GM21576 (cell line): ENCODE measurements around the gene OXSR1.
"Not testable (repeated sequence)": the region's sequence is repeated elsewhere in the genome, so short reads cannot be mapped to it uniquely, and the experiment has no call there.

ENCODE experiments used
- ATAC-seq: cut with Tn5 transposase; IDR thresholded peaks from one replicate; pipeline ENCODE4 v1.9.1; 2021; ENCODE audit warnings: mild to moderate bottlenecking, moderate library complexity; ENCODE audit not compliant: unreplicated experiment

OXSR1 gene

DNA sequence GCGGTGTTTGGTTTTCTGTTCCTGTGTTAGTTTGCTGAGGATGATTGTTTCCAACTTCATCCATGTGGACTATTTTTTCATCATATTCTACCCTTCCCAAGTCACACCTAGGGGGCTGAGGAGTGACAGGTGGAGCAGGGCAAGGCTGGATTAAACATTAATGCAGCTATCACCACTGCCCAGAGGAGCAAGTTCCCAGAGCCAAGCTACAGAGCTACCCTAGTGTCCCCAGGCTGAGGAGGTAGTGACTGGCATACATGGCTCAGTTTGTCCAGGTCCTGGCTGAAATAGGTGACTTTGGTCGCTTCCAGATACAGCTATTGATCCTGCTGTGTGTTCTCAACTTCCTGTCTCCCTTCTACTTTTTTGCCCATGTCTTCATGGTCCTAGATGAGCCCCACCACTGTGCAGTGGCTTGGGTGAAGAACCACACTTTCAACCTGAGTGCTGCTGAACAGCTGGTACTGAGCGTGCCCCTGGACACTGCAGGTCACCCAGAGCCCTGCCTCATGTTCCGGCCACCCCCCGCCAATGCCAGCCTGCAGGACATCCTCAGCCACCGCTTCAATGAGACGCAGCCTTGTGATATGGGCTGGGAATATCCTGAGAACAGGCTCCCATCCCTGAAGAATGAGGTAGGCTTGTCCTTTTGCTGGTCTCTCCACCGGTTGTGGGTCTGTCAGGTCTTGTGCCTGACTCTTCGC, 100.4 kb downstream of the OXSR1 start, which contains the start of gene SLC22A13:
Gene SLC22A13 (plus strand): TSS at position 209 of the 704 bp plus-strand sequence. CDS start 49 bp downstream, at position 258.
- no peak for ATAC-seq

DNA sequence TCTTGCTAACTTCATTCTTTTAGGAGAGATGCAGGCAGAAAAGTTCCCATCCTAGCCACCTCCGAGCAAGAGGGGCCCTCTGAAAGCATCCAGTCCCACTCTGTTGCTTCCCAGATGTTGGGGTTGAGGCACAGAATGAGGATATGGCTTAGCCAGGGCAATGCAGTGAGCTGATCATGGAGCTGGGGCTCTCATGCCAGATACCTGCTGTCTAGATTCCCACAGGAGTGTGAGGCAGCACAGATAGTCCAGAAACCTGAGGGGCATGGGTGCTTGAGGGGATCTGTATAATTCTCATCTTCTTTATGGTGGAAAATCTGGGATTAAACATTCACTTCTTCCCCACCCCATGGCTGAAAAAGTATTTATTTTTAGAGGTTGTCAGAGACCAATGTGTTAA, 101.5 kb downstream of the OXSR1 start:
- no peak for ATAC-seq

DNA sequence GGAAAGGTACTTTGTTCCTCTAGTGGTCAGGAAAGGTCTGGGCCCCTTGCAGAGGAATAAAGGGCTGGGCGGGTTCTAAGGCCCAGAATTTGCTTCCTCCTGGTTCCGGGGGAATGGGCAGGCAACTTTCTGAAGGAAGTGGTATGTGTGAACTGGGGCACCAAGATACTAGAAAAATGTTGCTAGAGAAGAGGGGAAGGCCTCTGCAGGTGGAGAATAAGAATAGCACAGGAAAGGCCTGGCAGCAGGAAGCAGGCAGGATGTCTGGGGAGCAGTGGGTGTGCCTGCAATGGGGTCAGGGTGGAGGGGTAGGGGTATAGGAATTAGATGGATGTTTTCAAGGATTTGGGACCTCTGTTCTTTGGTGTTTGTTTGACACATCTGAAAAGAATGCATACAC, 102.3 kb downstream of the OXSR1 start:
- ATAC-seq = no peak

DNA sequence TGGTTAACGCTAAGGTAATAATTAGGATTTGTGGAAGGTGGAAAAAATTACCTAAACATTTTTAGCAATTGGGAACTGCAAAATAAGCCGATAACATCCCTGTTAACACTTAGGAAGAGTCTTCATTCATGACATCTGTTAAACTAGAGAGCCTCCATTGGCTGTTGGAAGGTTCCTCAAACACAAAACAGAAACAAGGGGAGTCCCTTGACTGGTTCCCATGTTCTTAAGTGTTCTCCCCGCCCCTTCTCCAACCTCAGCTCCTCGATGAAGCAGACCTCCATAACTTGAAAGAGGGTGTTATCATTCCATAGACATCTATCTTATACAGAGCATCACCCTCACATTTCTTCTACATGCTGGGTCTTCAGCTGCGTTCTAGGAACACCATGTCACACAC, 102.8 kb downstream of the OXSR1 start:
- ATAC-seq = no peak

DNA sequence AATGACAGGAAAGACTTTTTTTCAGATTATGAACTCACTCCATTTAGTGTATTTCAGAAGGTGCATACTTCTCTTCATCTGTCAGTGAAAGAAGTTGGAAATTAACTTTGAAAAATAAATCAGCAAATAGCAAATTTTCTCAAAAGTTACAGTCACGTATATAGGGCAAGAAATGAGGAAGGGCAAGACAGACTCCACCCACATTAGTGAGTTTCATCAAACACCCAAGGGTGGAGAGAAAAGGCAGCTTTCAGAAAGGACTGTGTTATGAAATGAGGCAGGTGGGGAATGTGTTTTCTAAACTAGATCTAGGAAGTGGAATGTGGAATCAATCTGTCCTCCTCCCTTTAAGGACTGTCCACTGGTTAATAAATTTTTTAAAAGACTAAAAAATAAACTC, 103.2 kb downstream of the OXSR1 start:
- no peak for ATAC-seq

DNA sequence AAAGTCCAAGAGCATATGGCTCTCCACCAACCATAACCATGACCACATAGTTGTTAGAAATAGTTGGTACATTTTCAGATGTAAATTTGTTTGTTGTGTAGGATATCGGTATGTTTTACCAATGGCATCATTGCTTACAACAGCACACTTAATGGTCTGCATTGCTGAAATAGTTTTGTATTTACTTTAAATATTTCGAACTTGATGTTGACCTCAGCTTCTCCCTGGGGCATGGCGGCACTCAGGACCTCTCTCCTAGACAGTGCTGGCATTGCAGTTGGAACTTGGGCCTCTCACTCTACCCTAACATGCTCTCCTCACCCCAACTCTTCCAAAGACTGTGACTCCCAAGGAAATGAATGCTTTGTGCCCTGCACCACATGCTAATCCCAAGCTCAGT, 105.3 kb downstream of the OXSR1 start:
- ATAC-seq = no peak

DNA sequence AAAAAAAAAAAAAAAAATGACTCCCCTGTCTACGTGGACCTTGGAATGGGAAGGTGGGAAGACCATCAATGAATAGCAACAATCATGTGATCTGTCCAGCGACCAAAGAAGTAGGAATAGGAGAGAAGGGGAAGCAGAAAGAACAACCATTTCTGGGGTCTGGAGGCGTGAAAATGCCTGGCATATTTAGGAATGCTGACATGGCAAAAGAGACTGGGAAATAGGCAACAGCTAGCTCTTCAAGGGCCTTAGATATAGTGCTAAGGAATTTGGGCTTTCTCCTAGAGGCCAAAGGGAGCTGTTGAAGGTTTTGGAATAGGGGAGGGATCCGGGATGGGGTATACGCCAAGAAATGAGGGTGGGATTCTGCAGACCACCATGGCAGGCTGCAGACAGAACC, 106.2 kb downstream of the OXSR1 start:
- no peak for ATAC-seq

DNA sequence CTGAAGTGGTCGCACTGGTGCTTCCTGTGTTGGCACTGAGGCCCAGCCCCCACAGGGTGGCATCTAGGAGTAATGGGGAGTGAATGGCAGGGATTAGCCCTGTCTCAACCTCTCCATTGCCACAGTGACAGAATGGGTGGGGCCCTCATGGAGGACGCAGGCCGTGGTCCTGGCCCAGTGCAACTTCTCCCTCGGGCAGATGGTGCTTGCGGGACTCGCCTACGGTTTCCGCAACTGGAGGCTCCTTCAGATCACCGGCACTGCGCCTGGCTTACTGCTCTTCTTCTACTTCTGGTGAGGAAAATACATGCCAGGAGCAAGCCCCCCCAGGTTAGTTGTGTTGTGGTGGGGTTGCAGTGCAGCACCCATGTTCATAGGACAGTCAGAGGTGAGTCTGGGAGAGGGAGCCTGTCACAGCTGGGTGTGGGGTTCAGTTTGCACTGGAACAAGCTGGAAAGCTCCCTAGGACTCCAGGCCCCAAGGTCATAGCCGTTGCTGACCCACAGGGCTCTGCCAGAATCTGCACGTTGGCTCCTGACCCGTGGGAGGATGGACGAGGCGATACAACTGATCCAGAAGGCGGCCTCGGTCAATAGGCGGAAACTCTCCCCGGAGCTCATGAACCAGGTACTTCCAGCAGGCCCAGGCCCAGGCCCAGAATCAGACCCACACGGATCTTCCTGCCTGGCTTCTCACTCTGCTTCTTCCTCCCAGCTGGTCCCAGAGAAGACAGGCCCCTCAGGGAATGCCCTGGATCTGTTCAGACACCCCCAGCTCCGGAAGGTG, 109.7 kb downstream of the OXSR1 start:
- no peak for ATAC-seq

DNA sequence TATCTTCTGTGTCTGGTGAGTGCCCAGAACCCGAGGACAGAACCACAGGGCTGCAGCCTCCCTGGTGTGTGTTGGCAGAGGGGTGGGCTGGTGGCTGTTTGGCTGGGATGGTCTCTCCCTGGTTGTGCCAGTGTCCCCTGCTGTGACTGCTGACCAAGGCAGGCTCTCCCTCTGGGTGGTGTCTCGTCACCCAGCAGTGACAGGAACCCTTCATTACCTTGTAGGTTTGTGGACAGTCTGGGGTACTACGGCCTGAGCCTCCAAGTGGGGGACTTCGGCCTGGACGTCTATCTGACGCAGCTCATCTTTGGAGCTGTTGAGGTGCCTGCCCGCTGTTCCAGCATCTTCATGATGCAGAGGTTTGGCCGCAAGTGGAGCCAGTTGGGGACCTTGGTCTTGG, 110.3 kb downstream of the OXSR1 start:
- no peak for ATAC-seq

DNA sequence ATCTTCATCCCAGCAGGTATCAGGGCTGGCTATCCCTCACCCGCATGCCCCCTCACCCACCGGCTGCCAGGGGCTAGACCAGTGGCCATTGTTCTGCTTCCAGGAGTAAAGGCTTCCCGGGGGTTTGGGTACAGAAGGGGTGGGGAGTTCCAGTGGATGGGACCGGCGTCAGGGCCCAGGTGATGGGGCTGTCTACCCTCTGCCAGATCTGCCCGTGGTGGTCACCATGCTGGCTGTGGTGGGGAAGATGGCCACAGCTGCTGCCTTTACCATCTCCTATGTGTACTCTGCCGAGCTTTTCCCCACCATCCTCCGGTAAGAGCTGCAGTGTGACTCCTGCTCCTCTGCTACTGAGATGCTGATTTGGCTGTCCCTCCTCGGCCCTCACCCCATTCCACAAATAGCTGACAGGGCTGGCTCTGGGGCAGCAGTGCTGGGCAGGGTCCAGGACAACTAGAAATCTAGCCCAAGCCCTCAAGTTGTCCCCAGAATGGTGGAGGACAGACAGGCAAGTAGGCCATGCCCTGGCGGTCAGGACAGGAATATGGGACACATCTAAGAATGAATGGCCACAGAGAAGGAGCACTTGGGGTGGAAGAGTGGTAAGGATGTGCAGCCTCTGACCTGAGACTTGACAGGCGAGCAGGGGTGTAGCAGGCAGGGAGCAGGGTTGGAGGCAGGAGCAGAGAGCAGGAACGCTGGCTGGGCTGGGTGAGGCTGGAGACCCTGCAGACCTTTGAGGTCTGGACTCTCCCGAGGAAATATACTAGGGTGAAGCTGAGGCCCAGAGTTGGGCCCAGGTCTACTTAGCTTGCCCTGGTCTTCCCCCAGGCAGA, 111.0 kb downstream of the OXSR1 start:
- ATAC-seq = no peak

DNA sequence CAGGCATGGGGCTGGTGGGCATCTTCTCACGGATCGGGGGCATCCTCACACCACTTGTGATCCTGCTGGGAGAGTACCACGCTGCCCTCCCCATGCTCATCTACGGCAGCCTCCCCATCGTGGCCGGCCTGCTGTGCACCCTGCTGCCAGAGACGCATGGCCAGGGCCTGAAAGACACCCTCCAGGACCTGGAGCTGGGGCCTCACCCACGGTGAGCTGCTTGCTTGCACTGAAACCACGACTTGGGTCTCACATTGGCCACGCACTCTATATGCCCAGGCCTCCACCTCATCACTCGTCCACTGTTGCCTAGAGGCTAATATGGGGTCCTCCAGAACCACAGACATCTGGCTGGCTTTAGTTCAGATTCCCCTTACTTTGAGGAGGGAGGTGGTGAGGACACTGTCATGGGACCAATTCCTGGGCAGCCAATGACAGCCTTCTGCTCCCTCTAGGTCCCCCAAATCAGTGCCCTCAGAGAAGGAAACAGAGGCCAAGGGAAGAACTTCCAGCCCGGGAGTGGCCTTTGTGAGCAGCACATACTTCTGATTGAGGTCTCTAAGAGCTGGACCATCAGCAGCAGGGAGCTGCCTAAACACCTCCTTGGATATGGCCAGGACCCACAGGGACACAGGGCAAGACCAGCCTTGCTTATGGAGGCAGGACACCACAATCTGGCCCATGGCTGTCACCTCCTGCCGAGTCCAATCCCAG, 111.7 kb downstream of the OXSR1 start:
- no peak for ATAC-seq

DNA sequence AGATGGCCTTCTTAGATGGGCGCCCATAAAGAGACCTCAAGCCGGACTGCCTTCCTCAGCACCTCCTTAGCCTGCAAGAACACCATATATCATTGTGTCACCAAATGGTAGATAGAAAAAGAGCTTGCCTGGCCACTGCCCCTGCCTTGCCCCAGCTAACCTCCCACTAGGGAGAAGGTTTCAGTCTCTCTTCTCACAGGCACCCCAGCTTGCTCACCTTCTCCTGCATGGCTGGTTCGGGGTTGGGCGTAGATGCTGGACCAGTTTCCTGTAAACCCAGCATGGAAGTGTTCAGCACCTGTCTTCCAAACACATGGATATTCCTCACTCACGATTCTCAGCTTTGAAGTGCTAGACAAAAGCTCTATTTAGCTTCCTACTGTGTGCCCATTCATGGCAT, 113.5 kb downstream of the OXSR1 start:
- ATAC-seq = no peak

DNA sequence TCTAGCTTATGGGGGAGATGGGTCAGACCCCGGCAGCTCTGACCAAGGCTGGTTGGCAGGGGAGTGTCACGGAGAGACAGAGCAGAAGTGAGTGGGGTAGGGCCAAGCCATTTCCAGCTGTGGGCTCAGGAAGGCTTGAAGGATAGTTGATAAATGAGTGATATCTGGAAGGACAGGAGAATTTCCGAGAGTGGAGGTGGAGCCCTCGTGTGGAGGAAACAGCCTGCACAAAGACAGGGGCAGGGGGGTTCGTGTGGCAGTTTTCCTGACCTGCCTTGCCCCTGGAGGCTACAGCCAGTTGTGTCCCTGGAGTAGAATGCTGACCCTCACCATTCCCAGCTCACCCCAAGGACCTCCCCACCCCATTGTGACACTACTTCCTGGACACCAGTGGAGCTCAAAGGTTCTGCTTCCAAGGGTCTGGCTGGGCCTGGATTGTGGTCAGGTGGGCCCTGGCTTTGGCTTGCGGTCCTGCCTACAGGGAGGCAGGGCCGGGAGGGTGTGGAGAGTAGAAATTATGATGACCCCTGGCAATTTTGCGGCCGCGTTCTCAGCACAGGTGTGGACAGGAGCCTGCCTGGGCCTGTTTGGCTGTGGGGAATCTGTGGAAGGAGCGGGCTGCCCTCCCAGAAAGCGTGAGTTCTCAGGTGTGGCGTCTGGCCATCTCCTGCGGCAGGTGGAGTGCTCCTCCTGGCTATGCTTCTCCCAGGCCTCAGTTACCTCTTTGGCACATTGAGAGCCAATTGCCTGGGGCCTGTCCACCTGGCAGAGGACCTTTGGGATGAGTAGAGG, 116.8 kb downstream of the OXSR1 start, which contains the start of gene SLC22A14:
Gene SLC22A14 (plus strand): TSS at position 400 of the 792 bp plus-strand sequence. CDS start 23,733 bp downstream, outside the sequence.
- ATAC-seq = no peak

DNA sequence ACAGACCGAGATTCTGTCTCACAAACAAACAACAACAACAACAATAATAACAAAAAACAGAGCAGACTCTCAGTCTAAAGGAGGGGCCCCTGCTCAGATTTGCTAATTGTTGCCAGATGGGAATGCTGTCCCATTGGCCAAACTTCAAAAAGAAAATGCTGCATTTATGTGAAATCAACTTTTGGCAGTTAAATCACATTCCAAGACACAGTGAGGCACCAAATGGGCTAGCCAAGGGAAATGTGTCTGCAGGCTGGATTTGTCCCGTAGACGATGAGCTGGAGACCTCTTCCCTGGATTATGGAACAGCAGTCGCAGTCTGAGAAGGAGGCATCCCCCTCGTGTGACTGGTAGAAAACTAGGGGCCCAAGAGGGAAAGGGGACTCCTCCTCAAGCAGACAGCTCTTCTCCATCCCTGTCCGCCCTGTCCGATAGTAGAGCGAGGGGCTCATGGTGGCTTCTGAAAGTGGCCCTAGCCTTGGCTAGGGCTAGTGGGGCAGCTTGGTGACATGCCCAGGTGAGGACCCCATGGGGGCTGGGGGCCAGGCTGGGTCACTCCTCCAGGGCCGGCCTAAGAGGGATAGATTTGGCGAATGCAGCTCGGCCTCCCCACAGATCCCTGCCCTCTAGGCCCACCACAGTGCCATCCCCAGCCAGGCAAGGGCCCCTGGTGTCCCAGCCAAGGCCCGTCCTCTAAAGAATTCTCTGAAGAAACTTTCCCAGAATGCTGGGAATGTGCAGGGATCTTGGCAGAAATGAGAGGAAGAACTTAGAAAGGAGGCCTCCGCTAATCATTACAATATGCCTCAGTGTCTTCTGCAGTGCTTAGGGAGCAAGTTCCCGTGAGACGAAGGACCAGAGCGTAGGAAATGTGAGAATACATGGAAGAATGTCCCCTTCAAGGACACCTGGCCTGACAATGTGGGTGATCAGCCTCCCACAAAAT, 118.7 kb downstream of the OXSR1 start:
- no peak for ATAC-seq

DNA sequence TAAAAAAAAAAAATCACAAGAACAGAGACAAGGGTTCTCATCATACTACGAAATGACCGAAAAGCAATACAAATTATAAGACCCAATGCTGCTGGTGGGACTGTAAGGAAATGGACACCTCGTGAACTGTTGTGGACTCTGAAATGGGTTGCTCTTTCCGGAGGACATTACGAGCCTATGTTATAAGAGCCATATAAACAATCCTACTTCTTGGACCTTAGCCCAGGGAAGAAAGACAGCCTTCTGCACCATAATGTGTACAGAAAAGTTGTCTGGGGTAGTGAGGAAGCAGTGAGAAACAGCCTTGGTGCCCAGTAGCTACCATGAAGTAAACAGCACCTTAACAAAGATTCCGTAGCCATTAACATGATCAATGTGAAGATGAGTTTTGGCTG, 119.4 kb downstream of the OXSR1 start:
- ATAC-seq = no peak

DNA sequence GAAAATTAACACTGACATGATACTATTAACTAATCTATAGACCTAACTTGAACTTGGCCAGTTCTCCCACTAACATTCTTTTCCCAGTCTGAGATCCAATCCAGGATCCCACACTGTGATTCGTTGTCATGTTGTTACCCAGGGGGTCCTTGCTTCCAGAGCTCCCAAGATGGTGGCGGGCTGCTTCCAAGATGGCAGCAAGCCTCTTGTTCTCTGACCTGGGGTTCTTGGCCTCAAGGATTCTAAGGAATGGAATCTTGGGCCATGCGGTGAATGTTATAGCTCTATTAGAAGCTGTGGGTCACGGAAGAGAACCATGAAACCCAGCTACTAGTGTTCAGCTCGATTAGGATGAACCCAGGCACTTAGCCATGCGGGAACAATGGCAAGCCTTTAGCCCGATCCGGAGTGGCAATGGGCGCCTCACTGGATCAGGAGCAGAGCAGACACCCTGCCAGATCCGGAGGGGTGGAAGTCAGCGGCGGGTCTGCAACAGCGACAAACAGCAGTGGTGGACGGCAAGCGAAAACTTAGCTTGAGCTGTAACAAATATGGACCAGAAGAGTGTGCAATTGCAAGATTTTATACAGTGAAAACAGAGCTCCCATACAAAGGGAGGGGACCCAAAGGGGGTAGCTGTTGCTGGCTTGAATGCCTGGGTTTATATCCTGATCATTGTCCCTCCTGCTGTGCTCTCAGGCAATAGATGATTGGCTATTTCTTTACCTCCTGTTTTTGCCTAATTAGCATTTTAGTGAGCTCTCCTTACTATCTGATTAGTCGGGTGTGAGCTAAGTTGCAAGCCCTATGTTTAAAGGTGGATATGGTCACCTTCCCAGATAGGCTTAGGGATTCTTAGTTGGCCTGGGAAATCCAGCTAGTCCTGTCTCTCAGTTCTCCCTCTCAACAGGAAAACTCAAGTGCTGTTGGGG, 124.2 kb downstream of the OXSR1 start:
- not testable (repeated sequence) for ATAC-seq

DNA sequence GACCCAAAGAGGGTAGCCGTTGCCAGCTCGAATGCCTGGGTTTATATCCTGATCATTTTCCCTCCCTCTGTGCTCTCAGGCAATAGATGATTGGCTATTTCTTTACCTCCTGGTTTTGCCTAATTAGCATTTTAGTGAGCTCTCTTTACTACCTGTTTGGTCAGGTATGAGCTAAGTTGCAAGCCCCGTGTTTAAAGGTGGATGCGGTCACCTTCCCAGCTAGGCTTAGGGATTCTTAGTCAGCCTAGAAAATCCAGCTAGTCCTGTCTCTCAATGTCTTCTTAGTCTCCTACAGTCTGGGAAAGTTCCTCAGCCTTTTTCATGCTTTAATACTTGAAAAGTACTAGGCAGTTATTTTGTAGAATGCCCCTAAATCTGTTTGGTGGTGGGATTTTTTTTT, 131.7 kb downstream of the OXSR1 start:
- ATAC-seq = not testable (repeated sequence)

DNA sequence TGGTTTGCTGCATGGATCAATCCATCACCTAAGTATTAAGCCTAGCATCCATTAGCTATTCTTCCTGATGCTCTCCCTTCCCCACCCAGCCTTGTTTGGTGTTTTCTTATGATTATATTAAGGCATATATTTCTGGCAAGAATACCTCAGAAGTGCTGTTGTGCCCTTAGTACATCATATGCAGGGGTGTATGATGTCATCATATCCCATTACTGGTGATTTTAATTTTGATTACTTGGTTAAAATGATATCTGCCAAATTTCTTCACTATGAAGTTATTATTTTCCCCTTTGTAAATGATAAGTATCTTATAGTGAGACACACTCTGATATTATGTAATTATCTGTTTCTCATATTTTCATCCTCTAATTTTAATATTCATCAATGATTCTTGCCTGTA, 132.2 kb downstream of the OXSR1 start:
- ATAC-seq = no peak
